OCI-LY3 (cell line): ENCODE measurements around the gene VGLL2.

Experiments used
- H2AFZ ChIP-seq: fragments of 200-600, 300-600 bp; shearing (Covaris generic); 2 replicates; pipeline ENCODE4 v1.6.0; 2014; ENCODE audit warnings: antibody characterized with exemption, low read depth, low read length
- H3K27ac ChIP-seq: fragments of 200-600, 300-600 bp; sonication (generic); 2 replicates; pipeline ENCODE4 v1.5.1; 2014; ENCODE audit warnings: mild to moderate bottlenecking, low read length, moderate library complexity, mixed read lengths
- H3K27me3 ChIP-seq: fragments of 200-600, 300-600 bp; sonication (generic); 2 replicates; pipeline ENCODE4 v1.6.1; 2014; ENCODE audit warnings: low read depth, low read length, mixed read lengths
- H3K36me3 ChIP-seq: fragments of 200-600, 300-600 bp; sonication (generic); replicated peaks from 2 replicates; pipeline ENCODE3; 2014; ENCODE audit warnings: low read depth, low read length, mixed read lengths
- H3K4me1 ChIP-seq: fragments of 300-600, 200-600 bp; sonication (generic); 2 replicates; pipeline ENCODE4 v1.6.1; 2014; ENCODE audit warnings: low read length, mixed read lengths
- H3K4me2 ChIP-seq: fragments of 200-600, 300-600 bp; sonication (generic); 2 replicates; pipeline ENCODE4 v1.6.1; 2014; ENCODE audit warnings: low read length, mixed read lengths
- H3K4me3 ChIP-seq: fragments of 300-600, 200-600 bp; sonication (generic); 2 replicates; pipeline ENCODE4 v1.5.1; 2014; ENCODE audit warnings: antibody characterized with exemption, mild to moderate bottlenecking, low read length, moderate library complexity
- H3K79me2 ChIP-seq: fragments of 300-600, 200-600 bp; shearing (Covaris generic); 2 replicates; pipeline ENCODE4 v1.6.1; 2014; ENCODE audit warnings: mild to moderate bottlenecking, low read length, mixed read lengths
- H3K9ac ChIP-seq: fragments of 300-600, 200-600 bp; shearing (Covaris generic); 2 replicates; pipeline ENCODE4 v1.6.0; 2014; ENCODE audit warnings: mild to moderate bottlenecking, low read length, moderate library complexity
- H3K9me3 ChIP-seq: fragments of 200-600, 300-600 bp; shearing (Covaris generic); 2 replicates; pipeline ENCODE4 v1.6.1; 2014; ENCODE audit warnings: low read length, mixed read lengths; ENCODE audit not compliant: insufficient read depth
- H4K20me1 ChIP-seq: fragments of 200-600, 300-600 bp; sonication (generic); 2 replicates; pipeline ENCODE4 v1.6.1; 2016; ENCODE audit warnings: low read length, mixed read lengths; ENCODE audit not compliant: insufficient read depth
- CTCF ChIP-seq: fragments of 200-600, 300-600 bp; sonication (generic); IDR thresholded peaks from 2 replicates; pipeline ENCODE4 v1.5.1; 2014; ENCODE audit warnings: antibody characterized with exemption, low read length, low read depth
- EZH2phosphoT487 ChIP-seq: fragments of 200-600 bp; shearing (Covaris generic); IDR thresholded peaks from 2 replicates; pipeline ENCODE4 v1.6.1; 2018; ENCODE audit warnings: antibody characterized with exemption, mixed run types, low read depth

The VGLL2 gene

GRCh38 chr6:117262799-117263198 lies 2.6 kb upstream of the VGLL2 start:
- Histone ChIP-seq H3K4me3 (no peak overlapping the region), H4K20me1 (no peaks in the 10 kb centered on the region), H3K9me3 (no peaks in the 10 kb centered on the region), H3K9ac (no peak overlapping the region), H3K27me3 (no peaks in the 10 kb centered on the region), H3K36me3 (no peaks in the 10 kb centered on the region), H3K4me1 (no peaks in the 10 kb centered on the region), H3K4me2 (no peak overlapping the region), H2AFZ (no peak overlapping the region), H3K27ac (no peak overlapping the region), H3K79me2 (no peaks in the 10 kb centered on the region)
- TF ChIP-seq EZH2phosphoT487 (no peak), CTCF (no peak)

DNA sequence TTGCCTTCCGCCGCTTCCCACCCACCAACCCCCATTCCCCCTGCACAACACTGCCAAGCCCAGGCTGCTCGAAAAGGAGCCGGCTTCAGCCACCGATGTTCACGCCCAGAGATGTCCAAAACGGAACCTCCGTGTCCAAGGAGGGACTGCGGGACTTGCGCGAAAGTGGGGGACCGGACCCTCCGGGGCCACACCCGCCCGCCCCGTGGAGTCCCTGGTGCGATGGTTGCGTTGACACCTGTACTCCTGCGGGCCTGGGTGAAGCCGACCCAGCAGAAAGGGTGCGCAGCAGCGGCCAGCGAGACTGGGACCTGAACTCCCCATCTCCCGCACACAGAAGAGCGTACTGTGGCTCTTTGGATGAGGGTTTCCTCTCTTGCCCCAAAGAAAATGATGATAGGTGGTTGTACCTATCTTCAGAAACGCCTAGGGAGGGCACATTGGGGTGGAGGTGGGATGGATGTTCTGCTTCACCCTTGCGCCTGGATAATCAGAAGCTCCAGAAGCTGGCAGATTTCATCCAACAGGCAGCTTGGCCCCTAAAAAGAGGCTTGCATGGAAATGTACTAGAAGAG lies 1.9 kb upstream of the VGLL2 start:
- Histone ChIP-seq H3K9me3 (no peaks in the 10 kb centered on the region), H3K9ac (no peak overlapping the region), H3K27ac (no peak overlapping the region), H3K36me3 (no peaks in the 10 kb centered on the region), H3K4me1 (no peaks in the 10 kb centered on the region), H3K4me3 (no peak overlapping the region), H3K79me2 (no peaks in the 10 kb centered on the region), H2AFZ (no peak overlapping the region), H3K4me2 (no peak overlapping the region), H4K20me1 (no peaks in the 10 kb centered on the region), H3K27me3 (no peaks in the 10 kb centered on the region)
- TF ChIP-seq CTCF (no peak), EZH2phosphoT487 (no peak)

- H3K9me3 ChIP-seq, result no peaks in the 10 kb centered on the region
- no peaks in the 10 kb centered on the region for H3K36me3 ChIP-seq
- H3K27me3 ChIP-seq, result no peaks in the 10 kb centered on the region
- no peak overlapping the region for H3K27ac ChIP-seq
- TF ChIP-seq EZH2phosphoT487, result no peak
- TF ChIP-seq CTCF, result no peak
- no peak overlapping the region for H3K9ac ChIP-seq
- no peaks in the 10 kb centered on the region for H4K20me1 ChIP-seq
- H3K79me2 ChIP-seq, result no peaks in the 10 kb centered on the region
- no peak overlapping the region for H3K4me2 ChIP-seq
- no peak overlapping the region for H2AFZ ChIP-seq
- H3K4me1 ChIP-seq, result no peaks in the 10 kb centered on the region
- H3K4me3 ChIP-seq, result no peak overlapping the region
These were observed 1.0 kb upstream of the VGLL2 start for GRCh38 chr6:117264369-117264691.

DNA sequence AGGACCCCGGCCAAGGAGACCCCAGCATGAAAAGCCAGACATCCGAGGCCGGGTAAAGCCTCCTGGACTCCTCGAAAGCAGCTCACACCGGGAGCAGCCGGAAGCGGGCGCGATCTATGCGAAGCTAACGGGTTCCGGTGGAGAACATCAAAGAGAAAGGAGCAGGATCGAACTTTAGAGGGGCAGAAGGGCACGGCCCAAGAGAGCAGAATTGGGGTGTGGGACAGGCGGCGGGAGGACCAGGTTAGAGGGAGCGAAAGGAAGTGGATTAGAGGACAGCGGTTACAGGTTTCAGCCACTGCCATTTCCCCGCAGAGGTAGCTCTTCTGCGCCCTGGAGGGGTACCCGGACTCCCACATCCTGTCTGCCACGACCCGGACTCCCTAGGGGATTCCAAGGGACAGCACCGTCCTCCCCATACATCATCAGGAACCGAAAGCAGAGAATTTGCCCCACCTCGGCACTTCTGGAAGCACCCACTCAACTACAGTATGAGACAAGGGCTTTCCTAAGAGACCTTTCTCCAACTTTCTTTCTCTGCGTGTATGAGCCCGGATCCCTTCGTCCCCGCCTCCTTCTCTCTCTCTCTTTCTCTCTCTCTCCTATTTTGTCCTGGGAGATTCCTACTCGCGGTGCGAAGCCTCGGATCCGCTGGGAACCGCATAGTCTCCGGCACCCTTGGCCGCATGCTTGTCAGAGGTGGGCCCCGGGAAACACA lies 507 bp upstream of the VGLL2 start:
- Histone ChIP-seq H4K20me1 (no peaks in the 10 kb centered on the region), H3K36me3 (no peaks in the 10 kb centered on the region), H3K27me3 (no peaks in the 10 kb centered on the region), H3K4me2 (no peak overlapping the region), H3K79me2 (no peaks in the 10 kb centered on the region), H3K27ac (no peak overlapping the region), H3K4me1 (no peaks in the 10 kb centered on the region), H2AFZ (no peak overlapping the region), H3K9me3 (no peaks in the 10 kb centered on the region), H3K9ac (no peak overlapping the region), H3K4me3 (no peak overlapping the region)
- TF ChIP-seq CTCF, result no peak
- no peak for TF ChIP-seq EZH2phosphoT487
